ENCODE results near the gene CD40. TPM values are rescaled to one million over a fixed set of nuclear protein-coding genes. Genes with fewer than 3 reads are reported as not detected.

CD40 gene
- total RNA-seq, 1 experiment from 2014 or later, result 7.8 TPM

DNA sequence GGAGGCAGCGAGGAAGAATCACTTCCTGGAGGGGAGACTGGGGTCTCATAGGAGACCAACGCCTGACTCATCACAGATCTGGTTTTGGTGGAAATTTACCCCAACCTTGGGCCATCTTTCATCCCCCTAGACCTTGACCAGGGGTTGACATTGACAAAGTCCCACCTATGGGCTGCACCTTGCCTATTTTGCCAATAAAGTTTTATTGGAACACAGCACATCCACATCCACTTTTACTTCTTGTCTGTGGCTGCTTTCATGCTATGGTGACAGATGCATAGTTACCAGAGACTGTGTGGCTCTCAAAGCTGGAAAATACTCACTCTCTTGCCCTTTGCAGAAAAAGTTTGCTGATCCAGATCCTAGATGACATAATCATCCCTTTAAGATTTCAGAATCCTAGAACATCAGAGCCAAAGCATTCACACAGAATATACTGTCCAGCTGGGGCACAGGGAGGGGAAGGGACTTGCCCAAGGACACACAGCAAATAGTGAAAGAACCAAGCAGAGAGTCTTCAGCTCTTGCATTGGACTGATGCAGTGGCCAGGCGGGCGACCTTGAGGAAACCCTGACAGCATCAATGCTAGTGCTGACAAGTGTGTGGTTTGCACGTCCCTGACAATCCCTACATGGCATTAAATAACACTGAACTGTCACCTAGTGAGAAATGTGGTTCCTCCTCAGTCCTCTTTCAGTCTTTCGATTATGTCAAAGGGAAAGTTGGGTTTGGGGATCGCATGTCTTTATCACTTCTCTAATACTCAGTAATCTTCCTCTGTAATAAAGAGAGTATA lies 41.2 kb downstream of the CD40 start:
- no peak overlapping the region for H2BK20ac ChIP-seq (ENCODE audit: low read depth, low read length, poor library complexity, severe bottlenecking)
- no peak overlapping the region for H3K4ac ChIP-seq (ENCODE audit: low read depth, low read length)
- no peak overlapping the region for H4K8ac ChIP-seq (replicated peaks; ENCODE audit: insufficient read length, low read depth, low read length)
- H3K9ac ChIP-seq (ENCODE audit: extremely low read depth, insufficient read length, low read length), result no peak overlapping the region
- Mint-ChIP-seq H3K4me3 (no peak overlapping the region), H3K27ac (no peak overlapping the region), H3K9me3 (no peaks in the 10 kb centered on the region; a peak in 1 of 5 replicates), H3K36me3 (ENCODE audit: insufficient read depth in 1 of 3, low read depth in 3 of 3) (no peaks in the 10 kb centered on the region), H3K4me1 (peaks cover 0 to 11% of the 10 kb centered on the region in 2 experiments; a peak in 2 of 4 replicates), H3K27me3 (ENCODE audit: low read depth) (peaks cover 21% of the 10 kb centered on the region)
- H4K91ac ChIP-seq (ENCODE audit: insufficient read length, low read depth, low read length), result no peak overlapping the region
- H3K23me2 ChIP-seq (ENCODE audit: insufficient read length, low read depth, low read length, poor library complexity, severe bottlenecking), result no peaks in the 10 kb centered on the region
- no peak for DNase-seq
- no peaks in the 10 kb centered on the region for H3K9me3 ChIP-seq (ENCODE audit: control insufficient read depth, low read depth, low read length)
- no peak overlapping the region for H2BK15ac ChIP-seq (ENCODE audit: low read depth, low read length)
- H3K79me1 ChIP-seq (ENCODE audit: insufficient read depth, low read depth, low read length, poor library complexity, severe bottlenecking), result no peaks in the 10 kb centered on the region
- no peak overlapping the region for H3K56ac ChIP-seq (ENCODE audit: insufficient read length, low read depth, low read length)
- no peak overlapping the region for H2BK5ac ChIP-seq (ENCODE audit: insufficient read length, low read length)
- TF ChIP-seq, protein P1, sequence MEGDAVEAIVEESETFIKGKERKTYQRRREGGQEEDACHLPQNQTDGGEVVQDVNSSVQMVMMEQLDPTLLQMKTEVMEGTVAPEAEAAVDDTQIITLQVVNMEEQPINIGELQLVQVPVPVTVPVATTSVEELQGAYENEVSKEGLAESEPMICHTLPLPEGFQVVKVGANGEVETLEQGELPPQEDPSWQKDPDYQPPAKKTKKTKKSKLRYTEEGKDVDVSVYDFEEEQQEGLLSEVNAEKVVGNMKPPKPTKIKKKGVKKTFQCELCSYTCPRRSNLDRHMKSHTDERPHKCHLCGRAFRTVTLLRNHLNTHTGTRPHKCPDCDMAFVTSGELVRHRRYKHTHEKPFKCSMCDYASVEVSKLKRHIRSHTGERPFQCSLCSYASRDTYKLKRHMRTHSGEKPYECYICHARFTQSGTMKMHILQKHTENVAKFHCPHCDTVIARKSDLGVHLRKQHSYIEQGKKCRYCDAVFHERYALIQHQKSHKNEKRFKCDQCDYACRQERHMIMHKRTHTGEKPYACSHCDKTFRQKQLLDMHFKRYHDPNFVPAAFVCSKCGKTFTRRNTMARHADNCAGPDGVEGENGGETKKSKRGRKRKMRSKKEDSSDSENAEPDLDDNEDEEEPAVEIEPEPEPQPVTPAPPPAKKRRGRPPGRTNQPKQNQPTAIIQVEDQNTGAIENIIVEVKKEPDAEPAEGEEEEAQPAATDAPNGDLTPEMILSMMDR (conservative IDR thresholded peaks at IDR 0.05), result no peak
- H2AFZ ChIP-seq (ENCODE audit: low read length), result no peak overlapping the region
- H3K79me2 ChIP-seq (ENCODE audit: insufficient read depth, low read length), result no peaks in the 10 kb centered on the region
- H3K23ac ChIP-seq (ENCODE audit: insufficient read length, low read depth, low read length), result no peak overlapping the region
- no peak overlapping the region for H3K27ac ChIP-seq (ENCODE audit: insufficient read length, low read depth, low read length)
- H2BK120ac ChIP-seq (ENCODE audit: low read depth, low read length, poor library complexity, severe bottlenecking), result no peak overlapping the region
- H4K20me1 ChIP-seq (ENCODE audit: control insufficient read depth, insufficient read depth, insufficient read length), result no peaks in the 10 kb centered on the region
- H3T11ph ChIP-seq (ENCODE audit: low read length), result no peak overlapping the region
- H3K4me2 ChIP-seq (ENCODE audit: insufficient read depth, insufficient read length, low read length), result no peak overlapping the region
- no CpG with 5 or more reads among the region's 7 CpGs for WGBS (ENCODE audit: extremely low coverage, insufficient read length, low lambda C conversion rate)
- H2BK12ac ChIP-seq (ENCODE audit: insufficient read length, low read depth, low read length), result no peak overlapping the region
- H3K14ac ChIP-seq (ENCODE audit: insufficient read depth, low read length), result no peak overlapping the region
- no peaks in the 10 kb centered on the region for H3K27me3 ChIP-seq (ENCODE audit: insufficient read depth, low read length)
- H3K18ac ChIP-seq (ENCODE audit: insufficient read length, low read depth, low read length), result no peak overlapping the region
- no peak overlapping the region for H2AK5ac ChIP-seq (ENCODE audit: insufficient read length, low read length)
- no peak overlapping the region for H4K5ac ChIP-seq (ENCODE audit: insufficient read length, low read depth, low read length)
- H3K4me1 ChIP-seq (ENCODE audit: insufficient read depth, low read length), result no peaks in the 10 kb centered on the region
